GM19438 (cell line): ENCODE data around the gene SLC45A1.
"Not testable (repeated sequence)": the region's sequence is repeated elsewhere in the genome, so short reads cannot be mapped to it uniquely, and the experiment has no call there.

ENCODE experiments used
- ATAC-seq: cut with Tn5 transposase; IDR thresholded peaks from one replicate; pipeline ENCODE4 v1.9.1; 2021; ENCODE audit warnings: low read depth; ENCODE audit not compliant: unreplicated experiment

Gene SLC45A1

DNA sequence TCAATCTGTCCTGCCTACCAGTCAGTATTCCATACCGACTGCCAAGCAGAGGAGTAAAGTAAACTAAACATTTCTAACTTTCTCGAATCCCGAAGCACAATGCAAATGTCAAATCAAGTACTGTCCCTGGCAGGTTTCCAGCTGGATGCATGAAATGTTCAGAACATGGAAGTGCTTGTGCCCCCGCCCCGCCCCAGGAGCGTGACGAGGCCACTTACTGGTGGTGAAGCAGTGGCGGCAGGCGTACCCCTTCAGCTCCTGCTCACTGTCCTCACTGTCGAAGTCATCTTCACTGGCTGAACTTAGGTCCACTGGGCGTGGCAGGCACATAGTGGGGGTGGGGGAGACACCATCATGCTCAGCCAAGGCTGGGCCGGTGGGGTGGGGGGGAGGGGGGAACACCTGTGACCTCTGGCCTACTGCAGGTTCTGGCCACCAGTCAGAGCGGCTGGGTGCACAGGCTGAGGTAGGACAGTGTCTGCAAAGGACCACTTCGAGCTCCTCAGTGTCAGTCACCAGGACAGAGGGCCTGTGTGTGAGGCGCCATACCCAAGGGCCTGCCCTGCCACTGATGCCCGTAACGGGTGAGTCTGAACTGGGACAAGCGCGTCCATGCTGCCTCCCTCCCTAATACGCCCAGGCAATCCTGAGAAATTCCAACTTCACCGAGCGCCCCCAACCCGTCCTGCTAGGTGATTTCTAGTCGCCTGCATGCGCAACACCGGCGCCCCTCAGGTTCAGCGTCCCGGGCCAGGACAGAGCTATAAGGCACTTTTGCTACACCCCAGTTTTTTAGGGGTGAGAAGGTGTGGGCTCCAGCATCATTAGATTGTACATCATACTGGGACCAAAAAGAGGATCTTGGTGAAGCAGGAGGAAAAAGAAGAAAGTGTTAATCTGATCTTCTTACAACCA, 46.9 kb downstream of the SLC45A1 start:
- no peak for ATAC-seq

- ATAC-seq = no peak
These were observed 47.9 kb downstream of the SLC45A1 start for GRCh38 chr1:8365661-8366362.

GRCh38 chr1:8367571-8368194, 49.8 kb downstream of the SLC45A1 start:
- no peak for ATAC-seq

DNA sequence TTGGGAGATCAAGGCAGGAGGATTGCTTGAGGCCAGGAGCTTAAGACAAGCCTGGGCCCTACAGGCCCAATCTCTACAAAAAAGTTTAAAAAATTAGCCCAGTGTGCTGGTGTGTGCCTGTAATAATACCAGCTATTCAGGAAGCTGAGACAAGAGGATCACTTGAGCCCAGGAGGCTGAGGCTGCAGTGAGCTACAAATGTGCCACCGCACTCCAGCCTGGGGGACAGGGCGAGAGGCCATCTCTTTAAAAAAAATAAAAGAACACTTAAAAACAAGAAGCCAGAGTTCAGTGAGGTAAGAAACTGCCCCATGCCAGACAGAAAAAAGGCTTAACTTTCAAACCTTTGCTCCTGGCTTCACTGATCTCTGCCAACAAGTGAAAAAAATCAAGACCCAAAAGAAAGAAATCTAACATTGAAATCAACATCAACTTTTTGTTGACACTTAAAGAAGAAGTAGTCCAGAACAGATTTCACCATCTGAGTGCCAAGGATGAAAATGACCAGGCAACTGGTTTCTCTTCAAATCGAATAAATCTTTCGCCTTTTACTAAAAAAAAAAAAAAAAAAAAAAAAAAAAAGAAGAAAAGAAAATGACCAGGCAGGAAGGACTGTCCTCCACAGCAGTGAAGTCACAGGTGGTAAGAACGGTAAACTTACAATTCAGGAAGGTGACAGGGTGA, 51.2 kb downstream of the SLC45A1 start:
- no peak for ATAC-seq

- no peak for ATAC-seq
These were observed 52.4 kb downstream of the SLC45A1 start for GRCh38 chr1:8370046-8370881.

GRCh38 chr1:8370905-8371315, 53.0 kb downstream of the SLC45A1 start:
- ATAC-seq = no peak

DNA sequence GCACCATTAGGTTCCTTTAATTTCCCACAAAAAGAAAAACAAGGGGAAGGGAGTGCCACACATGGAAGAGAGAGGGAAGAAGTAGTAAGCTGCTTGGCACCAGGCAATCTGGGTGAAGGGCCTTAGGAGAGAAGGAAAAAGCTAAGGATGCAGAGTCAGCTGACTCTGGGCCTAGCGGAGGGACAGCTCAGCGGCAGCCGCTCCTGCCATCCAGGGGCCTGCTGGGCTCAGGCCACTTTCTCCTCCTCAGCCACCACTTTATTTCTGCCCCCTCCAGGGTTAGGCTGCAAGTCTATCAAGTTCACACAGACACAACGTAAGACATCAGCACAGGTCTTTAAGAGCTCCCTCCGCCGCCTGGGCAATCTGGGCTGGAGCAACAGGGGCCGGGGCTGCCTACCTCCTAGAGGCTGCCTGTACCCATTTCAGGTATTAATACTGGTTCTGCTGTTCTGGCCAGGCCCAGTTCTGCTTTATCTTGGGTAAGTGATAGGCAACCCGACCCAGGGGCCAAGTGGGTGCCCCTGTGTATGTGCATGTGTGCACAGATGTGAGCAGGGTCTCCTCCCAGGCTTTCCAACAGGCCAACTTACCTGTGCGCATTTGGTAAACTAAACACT, 53.6 kb downstream of the SLC45A1 start:
- no peak for ATAC-seq

DNA sequence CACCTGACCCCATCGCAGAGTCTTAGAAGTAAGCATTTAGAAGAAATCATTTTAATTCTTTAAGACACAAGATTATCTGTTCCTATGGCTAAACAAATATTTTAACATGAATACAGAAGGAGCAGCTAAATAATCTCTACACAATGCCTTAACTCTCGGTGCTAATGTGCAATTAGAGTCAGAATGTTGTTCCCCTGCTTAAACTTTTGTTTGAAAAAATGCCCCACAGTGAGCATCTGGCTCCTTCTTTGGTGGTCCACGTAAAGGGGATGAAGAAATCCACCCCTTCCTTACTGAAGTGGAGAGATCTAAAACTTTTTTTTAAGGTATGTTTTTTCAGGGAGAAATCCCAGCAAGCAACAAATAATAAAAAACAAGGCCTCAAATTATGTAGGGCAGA, 55.2 kb downstream of the SLC45A1 start:
- ATAC-seq = no peak

DNA sequence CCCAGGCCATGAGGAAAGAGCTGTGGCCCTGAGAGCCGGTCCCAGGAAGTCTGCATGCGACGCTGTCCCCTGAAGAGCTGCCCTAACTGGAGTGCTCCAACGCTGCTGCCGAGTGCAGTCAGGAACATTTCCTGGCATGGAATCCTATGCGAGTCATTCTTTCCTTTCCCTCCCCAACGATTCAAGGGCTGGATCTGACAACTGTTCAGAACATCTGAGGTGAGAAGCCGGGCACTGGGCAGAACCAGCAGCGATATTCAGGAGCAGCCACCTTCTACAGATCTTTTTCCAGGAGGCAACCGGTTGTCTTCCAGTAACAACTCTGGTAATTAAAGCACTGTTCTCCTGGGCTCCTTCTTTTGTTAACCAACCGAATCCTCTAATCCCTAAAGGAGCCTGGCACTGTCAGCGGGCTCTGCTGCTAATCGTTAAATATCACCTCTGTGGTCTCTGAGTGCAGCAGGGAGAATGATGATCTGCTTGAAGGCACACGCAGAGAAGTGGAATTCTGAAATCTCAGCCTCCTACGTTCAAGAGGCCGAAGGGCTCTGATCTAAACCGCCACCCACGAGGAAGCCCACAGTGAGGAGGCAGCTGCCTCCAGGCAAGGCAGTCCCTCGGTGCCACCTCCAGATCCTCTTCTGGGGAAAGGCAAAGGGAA, 55.8 kb downstream of the SLC45A1 start:
- no peak for ATAC-seq

DNA sequence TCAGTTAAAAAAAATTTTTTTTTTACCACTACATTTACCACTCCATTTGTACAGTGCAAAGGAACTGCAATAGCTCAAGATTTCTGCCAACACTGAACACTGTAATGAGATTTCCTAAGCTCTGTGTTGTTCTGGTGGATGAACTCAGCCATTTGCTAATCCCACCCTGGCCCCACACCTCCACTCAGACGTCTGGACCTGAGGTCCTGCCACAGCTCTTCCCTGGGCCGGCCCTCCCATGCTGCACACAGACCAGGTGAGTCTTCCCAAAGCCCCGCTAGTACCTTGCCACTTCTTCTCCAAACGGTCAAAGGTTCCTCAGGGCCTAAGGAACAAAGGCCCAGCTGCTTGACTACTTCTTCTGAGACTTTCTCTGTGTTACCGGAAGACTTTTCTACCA, 56.4 kb downstream of the SLC45A1 start:
- no peak for ATAC-seq

DNA sequence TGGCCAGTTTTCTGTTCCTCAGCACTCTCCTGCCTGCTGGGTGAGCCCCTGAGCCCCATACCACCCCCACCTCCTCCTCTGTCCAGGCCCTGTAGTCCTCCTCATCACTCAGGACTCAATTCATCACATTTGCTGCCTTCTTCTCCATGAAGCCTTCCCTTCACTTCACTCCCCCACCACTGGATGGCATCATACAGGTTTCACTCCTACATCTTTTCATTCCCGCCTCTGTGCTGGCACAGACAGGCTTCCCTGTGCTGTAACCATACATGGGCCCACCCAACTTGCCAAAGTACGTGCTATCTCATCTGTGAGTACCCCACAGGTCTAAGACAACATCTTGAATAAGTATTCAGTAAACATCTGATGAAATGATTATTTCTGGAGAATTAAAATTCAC, 56.9 kb downstream of the SLC45A1 start:
- ATAC-seq = no peak

DNA sequence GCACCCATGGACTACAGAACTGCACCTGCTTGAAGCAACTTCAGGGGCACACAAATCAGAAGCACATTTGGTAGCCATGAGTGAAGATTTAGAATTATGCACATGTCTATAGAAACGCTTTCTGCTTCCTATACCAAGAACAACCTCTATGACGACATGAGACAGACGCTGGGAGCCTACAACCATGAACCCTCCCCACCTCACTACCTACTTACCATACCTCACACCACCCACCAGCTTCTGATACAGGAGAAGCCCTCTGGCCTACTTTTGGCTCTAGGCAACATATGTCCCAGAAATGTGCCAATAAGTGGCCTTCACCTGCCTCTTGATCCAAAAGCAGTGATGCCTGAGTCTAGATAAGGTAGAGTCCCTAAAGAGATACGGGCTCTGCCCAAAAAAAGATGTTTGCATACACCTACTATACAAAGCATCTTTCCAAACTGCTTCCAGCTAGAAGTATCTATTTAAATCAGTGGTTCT, 58.5 kb downstream of the SLC45A1 start:
- no peak for ATAC-seq

DNA sequence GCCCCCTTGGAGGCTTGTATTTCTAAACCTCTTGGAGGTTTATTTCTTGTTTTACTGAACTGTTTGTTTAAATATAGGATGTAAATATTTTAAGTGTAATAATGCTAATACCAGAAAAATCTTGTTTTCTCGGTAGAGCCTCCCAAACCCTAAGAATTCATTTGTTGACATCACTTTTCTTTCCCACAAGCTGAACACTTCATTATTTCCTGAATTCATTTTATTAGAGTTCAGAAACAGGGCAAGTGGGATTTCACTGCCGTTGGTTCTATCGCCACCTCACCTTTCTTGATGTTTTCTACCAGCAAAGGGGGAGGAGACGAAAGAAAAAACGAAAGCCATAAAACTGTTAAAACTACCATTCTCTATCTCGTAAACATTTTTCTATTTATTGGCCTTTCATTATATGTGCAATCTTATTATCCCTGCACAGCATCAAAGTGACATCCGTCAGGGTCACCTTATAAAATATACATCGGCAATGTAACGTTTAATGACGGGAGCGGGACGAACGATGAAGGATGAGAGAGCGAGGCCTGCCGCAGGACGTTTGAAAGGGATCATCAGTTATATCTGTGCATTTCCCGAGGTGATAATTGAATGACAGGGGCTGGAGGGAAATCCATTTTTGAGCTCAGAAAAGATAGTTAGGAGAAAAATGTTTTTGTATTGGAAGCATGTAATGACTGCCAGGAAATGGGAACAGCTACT, 59.5 kb downstream of the SLC45A1 start:
- no peak for ATAC-seq

DNA sequence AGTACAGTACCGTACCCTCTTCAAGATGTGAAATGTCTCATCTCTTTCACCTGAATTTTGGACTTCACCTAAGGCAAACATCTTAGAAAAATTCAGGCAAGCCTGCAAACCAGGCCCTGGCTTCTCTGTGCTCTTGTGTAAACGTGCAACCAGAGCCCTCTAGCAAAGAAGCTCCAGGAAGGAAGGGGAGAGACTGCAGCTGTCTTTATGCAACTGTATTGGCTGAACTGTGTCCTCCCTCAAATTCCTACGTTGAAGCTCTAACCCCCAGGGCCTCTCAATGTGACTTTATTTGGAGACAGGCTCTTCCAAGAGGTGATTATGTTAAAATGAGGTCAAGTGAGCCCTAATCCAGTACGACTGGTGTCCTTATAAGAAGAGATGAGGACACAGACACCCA, 60.3 kb downstream of the SLC45A1 start:
- no peak for ATAC-seq

- no peak for ATAC-seq
These were observed 61.1 kb downstream of the SLC45A1 start for GRCh38 chr1:8378981-8379470.

DNA sequence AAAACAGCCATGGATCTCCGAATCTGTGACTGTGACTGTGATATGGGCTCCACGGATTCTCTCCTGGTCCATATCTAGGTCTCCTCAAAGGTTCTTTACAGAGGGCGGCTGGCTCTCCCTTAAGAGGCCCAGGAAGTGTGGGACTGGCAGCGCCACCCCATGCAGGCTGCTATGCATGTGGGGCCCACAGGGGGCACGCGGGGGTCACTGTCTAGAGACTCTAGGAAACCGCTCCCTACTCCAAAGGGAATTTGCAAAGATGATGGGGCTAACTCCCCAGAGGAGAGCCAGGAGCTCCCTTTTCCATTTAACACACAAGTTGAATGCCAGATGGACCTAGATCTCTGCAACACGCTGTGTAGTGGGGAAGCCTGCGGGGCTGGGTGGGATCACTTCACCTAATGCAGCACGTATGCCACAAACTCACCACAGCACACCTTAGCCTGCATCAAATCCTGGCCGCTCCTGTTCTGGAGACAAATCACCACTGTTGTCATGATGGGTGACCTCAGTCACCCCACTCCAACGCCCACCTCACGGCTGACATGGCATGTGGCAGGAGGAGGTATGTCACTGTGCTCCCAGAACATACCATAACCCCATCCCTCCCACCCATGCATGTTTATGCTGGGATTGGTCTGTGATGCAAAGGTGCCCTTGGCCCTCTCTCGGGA, 61.7 kb downstream of the SLC45A1 start:
- no peak for ATAC-seq

- ATAC-seq = not testable (repeated sequence)
These were observed 62.4 kb downstream of the SLC45A1 start for GRCh38 chr1:8380310-8380709.

GRCh38 chr1:8381618-8382017, 63.7 kb downstream of the SLC45A1 start:
- no peak for ATAC-seq
